Stimulated activated CD4-positive, alpha-beta T cell treated with anti-CD3 and anti-CD28 coated beads, TNF-alpha, amount 100 ng/mL, for 48 hours (primary cell): ENCODE results near the gene SMYD3.

ENCODE experiments used
- DNase-seq, 3 donors: peaks; one replicate each; pipeline ENCODE4 v3.0.0-alpha.2; 2020; ENCODE audit warnings: low read depth in 3 of 3

Gene SMYD3

GRCh38 chr1:246278371-246278770 is 228.7 kb downstream of the SMYD3 start:
- DNase-seq: no peak

DNA sequence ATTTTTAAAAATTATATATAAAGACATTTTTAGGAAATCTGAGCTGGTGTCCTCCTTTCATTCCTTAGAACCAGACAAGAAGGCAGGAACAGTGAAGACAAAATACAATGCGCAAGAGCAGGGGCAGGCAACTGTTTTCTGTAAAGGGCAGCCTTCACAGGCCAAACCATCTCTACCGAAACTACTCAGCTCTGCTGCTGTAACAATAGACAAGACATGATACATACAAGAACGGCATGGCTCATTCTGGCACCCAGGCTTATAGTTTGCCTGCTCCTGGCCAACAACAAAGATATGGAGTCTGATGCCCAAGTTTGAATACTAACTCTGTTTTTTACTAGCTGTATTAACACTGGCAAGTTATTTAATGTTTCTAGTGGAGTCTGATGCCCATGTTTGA is 232.0 kb downstream of the SMYD3 start:
- DNase-seq: no peak

DNA sequence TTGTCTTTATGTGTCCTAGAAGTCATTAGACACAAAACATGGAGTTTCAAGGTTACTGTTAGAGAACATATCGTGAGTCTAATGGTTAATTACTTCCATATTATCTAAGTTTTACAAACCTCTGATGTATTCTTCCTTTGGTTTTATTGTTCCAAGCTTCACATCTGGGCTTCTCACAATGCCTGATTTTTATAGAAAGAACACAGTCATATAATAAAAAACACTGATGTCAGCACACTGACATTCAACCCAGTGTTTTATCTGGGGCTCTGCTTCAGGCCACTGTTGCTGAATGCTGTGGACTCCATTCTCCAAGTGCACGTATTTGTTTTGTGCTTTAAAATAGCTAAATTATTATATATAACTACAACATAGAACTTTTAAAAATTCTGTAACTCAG is 232.9 kb downstream of the SMYD3 start:
- no peak for DNase-seq

- no peak for DNase-seq
Observed at GRCh38 chr1:246271516-246271915, 235.6 kb downstream of the SMYD3 start.

DNA sequence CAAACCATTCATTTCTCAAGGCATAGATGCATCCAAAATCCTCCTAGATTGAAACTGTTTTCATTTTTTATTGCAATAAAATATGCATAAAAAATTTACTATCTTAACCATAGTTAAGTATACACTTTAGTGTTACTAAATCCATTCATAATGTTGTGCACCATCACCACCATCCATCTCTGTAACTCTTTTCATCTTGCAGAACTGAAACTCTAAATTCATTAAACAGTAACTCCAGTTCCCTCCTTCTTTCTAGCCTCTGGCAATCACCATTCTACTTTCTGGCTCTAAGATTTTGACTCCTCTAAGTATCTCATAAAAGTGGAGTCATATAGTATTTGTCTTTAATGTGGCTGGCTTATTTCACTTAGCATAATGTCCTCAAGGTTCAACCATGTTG is 236.8 kb downstream of the SMYD3 start:
- no peak for DNase-seq

- no peak for DNase-seq
Observed at GRCh38 chr1:246269466-246269865, 237.6 kb downstream of the SMYD3 start.

DNA sequence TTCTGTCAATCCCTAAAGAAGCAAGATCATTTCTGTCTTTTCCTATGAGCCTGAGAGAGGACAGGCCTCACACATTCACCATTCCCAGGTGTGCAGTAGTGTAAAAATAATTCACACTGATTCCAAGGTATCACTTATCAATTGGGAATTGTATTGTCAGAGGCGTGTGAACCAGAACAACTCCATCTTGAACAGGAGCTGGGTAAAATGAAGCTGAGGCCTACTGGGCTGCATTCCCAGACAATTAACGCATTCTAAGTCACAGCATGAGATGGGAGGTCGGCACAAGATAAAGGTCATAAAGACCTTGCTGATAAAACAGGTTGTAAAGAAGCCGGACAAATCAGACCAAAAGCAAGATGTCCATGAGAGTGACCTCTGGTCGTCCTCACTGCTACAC is 239.2 kb downstream of the SMYD3 start:
- no peak for DNase-seq

GRCh38 chr1:246267426-246267825 is 239.7 kb downstream of the SMYD3 start:
- no peak for DNase-seq

- no peak for DNase-seq
Observed at GRCh38 chr1:246265481-246265880, 241.6 kb downstream of the SMYD3 start.

- DNase-seq: no peak
Observed at GRCh38 chr1:246262281-246262680, 244.8 kb downstream of the SMYD3 start.

- DNase-seq: no peak
Observed at GRCh38 chr1:246261639-246262038, 245.4 kb downstream of the SMYD3 start.

DNA sequence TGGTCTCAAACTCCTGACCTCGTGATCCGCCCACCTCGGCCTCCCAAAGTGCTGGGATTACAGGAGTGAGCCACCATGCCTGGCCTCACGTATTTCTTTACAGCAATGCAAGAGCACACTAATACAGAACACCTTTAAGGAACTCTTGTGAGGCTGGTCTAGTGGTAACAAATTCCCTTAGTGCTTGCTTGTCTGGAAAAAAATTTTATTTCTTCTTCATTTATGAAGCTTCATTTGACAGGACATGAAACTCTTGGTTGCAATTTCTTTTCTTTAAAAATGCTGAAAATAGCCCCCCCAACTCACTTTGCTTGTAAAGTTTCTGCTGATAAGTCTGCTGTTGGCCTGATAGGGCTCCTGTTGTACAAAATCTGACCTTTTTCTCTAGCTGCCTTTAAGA is 248.8 kb downstream of the SMYD3 start:
- DNase-seq: no peak

DNA sequence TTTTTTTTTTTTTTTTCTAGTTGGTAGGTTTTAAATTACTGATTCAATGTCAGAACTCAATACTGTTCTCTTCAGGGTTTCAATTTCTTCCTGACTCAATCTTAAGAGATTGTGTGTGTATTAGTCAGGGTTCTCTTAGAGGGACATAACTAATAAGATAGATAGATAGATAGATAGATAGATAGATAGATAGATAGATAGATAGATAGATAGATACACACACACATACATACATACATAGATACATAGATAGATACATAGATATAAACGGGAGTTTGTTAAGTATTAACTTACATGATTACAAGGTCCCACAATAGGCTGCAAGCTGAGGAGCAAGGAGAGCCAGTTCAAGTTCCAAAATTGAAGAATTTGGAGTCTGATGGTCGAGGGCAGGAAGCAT is 251.3 kb downstream of the SMYD3 start:
- no peak for DNase-seq

DNA sequence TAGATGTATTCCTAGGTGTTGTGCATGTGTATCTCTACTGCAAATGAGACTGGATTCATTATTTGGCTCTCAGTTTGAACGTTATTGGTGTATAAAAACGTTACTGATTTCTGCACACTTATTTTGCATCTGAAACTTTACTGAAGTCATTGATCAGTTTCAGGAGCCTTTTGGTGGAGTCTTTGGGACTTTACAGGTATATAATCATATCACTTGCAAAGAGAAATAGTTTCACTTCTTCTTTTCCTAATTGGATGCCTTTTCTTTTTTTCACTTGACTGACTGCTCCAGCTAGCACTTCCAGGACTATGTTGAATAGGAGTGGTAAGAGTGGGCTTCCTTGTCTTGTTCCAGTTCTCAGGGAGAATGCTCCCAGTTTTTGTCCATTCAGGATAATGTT is 252.2 kb downstream of the SMYD3 start:
- no peak for DNase-seq

DNA sequence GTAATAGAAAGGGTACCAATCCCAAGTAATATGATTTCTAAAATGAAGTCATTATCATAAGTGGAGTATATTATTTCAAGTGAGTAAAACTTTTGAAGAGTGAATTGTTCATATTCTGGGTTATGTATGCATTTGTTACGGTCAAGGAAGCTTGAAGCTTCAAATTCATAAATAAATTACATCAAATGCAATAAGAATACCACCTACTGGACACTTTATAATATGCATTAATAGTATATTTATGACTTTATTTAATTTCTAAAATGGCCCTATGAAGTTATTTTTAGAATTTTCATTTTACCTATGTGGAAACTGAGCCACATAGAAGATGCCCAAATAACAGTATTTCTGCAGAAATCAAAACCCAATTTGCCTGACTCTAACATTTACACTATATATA is 260.6 kb downstream of the SMYD3 start:
- DNase-seq: no peak

GRCh38 chr1:246245541-246245940 is 261.5 kb downstream of the SMYD3 start:
- no peak for DNase-seq

DNA sequence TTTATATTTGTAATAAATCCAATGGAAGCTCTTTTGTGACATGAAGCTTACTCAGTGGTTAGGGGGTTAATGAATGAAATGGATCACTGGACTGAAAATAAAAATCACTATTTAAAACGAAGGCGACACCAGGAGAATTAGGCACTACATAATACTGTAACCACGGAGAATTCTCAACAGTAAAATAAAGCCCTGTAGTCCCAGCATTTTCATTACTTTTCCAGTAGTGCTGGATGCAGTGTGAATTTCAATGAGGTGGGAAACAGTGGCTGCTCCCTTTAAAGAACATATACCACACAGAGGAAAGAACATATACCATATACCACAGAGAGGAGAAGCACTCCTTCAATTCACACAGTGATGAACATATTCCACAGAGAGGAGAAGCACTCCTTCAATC is 275.0 kb downstream of the SMYD3 start:
- DNase-seq: no peak

- DNase-seq: no peak
Observed at GRCh38 chr1:246226041-246226440, 281.0 kb downstream of the SMYD3 start.

DNA sequence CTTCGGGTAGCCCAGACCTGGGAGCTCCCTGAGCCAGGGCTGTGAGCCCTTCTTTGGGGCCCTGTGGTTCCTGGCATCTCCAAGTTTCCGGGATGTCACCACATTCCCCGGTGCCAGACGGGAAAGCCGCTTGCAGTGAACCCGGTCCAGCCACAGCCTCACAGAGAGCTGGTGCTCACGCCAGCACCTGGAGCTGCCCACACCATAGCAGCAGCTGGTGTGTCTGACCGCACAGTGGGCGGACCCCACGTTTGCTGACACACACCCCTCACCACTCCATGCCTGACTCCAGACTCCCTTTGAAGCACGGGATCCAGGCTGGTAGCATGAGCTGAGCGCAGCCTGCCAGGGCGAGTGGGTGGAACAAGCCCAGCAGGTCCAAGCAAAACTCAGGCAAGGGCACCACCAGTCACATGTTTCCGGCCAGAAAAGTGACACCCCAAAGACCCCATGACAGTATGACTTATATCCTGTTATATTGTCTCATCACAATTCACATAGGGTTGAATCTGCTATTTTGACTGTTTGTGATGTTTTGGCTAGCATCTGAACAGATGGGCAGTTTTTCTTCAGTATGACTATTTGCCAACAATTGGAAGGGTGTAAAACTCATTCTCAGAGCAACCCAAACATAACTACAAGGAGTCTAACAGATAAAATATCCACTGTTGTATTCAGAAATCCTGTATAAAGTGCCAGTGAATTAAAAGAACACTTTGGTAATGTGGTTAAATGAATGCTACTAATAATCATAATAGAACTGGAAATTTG is 285.4 kb downstream of the SMYD3 start:
- no peak for DNase-seq

GRCh38 chr1:246220495-246221065 is 286.5 kb downstream of the SMYD3 start:
- DNase-seq: no peak

DNA sequence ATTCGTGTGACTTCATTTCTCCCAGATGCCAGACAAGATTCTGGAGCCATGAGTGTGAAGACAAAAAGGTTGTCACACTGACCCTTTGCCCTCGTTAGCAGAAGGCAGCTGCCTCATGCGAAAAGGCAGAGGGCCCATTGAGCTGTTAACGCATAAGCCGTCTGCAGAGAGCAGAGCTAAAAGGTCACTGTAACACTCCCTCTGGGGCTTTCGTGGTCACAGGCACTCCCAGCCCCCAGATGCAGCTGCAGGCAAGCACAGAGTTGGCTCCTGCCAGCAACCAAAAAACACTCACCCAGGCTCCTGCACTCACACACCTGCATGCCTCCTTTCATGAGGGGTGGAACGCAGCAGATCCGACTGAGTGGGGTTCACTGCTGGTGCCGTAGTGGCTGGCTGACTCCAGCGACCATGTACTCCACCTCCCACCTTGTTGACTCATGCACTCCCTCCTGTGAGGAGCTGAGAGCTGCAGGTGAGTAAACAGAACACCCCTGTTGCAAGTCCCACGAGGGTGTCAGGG is 287.5 kb downstream of the SMYD3 start:
- no peak for DNase-seq

GRCh38 chr1:246218686-246219085 is 288.4 kb downstream of the SMYD3 start:
- no peak for DNase-seq

DNA sequence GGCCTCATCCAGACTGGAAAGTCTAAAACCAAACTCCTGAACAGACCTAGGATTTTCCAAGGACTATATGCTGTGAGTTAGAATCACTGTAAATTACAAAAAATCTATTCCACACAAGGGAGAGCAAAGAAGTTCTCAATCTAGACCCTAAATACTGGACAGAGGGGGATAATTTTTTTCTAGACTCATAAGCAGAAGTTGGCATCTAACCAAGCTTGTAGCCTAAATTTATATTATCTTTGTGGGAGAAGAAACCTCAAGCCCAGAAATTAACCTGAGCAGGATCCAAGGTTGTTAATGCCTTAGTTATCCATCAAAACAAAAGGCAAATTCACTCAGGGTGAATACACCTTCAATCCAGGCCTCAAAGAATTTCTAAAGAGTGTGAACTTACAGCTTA is 290.2 kb downstream of the SMYD3 start:
- DNase-seq: no peak

- no peak for DNase-seq
Observed at GRCh38 chr1:246215510-246215903, 291.6 kb downstream of the SMYD3 start.
